T1000 (cell line): ENCODE measurements around the gene MCM3AP.

Experiments used
- DNase-seq: peaks from one replicate; lab custom pipeline; 2025; ENCODE audit warnings: mixed read lengths; lab: John Stamatoyannopoulos, UW

The MCM3AP gene

DNA sequence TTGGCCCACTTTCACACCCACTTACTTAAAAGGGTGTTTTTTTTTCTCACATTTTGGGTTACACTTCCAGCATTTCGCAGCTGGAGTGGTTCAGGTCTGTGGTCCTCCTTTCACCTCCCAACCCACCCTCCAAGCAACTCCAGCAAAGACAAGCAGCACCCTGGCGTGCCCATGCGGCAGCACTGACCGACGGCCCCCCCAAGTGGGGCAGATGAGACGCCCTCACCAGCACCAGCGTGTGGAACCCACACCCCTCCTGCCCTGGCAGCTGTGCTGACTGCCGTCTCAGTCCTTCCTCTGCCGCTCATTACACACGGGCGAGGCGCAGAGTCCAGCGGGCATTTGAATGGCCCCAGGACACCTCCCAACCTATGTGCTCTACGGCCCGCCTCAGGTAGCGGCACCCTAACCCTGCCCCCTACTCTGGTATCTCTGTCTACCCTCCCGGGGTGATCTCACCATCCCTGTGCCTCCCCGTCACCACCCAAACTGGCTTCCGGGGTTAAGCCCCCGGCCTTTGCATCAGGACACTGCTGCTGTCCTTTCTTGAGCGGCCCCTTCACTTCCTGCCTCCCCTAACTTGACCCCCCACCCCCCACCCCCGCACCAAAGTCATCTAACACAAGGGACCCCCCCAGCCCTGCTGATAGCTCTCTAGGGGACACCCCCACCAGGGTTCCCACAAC lies 67.8 kb downstream of the MCM3AP start:
- DNase-seq: no peak

- DNase-seq: no peak
Measured at GRCh38 chr21:46216132-46216747, 69.2 kb downstream of the MCM3AP start.

- DNase-seq: no peak
Measured at GRCh38 chr21:46215436-46216131, 69.8 kb downstream of the MCM3AP start.

GRCh38 chr21:46214478-46215340 lies 70.7 kb downstream of the MCM3AP start:
- DNase-seq: no peak

GRCh38 chr21:46213620-46214286 lies 71.7 kb downstream of the MCM3AP start:
- no peak for DNase-seq

DNA sequence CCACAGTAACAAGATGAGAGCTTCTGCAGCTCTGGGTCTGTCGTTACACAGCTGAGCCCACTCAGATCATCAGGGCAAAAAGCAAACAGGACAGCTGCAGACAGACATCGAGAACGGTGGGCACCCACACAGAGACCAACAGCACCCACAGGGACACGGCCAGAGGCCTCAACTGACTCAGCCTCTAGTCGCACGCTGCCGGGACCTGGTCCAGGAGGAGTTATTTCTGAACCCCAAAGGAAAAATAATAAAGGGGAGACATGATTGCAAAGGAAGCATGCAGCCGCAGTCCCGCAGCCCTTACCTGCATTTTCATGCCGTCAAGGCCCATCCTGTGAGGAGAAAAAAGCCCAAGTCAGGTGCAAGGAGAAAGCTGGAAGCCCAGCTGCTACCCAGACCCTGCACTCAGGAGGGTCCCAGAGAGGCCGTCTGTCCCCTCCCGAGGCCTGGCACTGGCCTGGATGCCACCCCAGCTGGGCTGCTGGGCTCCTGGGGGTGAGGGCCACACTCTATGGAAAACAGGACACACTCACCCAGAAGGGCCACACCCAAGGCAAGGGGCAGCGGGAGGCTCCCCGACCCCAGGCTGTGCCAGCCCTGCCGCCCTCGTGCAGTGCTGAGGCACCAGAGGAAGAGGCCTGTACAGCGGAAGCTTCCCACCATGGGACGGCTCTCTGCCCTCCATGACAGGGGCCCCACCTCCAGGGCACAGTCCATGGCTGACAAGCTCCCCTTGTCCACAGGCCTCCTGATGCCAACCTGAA lies 72.5 kb downstream of the MCM3AP start:
- DNase-seq: no peak

DNA sequence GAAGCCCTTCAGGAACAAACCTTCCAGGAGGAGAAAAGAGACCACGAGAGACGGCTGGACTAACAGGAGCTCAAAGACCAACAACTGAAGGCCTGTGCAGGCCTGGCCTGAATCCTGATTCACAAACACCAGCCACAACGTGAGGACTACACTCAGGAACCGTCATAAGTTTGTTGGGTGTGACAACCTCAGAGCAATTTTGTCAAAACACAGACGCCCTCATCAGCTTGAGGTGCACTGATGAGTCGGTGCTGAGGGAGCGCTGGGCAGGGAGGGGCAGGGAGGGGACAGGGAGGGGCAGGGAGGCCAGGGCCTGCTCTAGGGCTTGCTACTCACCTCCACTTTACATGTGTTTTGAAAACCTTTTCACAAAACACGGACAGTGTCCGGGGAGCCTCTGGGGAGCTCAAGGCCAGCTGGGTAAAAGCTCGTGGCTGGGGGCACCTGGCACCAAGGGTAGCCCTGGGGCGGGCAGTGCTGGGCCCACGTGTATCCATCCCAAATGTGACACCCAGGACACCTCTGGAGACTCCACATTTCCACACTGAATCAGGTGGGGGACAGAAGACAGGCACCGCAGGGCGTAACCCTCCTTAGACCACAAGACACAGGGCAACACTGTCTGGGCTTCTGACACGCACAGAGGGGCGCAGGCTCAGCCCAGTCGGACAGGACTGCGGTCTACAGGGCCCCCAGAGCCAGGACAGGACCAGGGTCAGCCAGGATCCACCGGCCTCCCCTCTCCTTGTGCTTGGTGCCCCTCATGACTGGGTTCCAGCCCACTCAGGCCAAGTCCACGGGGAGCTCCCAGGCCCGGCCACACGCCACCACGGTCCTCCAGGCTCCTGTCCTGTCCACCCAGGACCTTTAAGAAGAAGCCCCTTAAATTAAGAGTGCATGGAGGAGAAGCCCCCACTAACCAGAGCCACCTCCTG lies 73.4 kb downstream of the MCM3AP start:
- DNase-seq: no peak

DNA sequence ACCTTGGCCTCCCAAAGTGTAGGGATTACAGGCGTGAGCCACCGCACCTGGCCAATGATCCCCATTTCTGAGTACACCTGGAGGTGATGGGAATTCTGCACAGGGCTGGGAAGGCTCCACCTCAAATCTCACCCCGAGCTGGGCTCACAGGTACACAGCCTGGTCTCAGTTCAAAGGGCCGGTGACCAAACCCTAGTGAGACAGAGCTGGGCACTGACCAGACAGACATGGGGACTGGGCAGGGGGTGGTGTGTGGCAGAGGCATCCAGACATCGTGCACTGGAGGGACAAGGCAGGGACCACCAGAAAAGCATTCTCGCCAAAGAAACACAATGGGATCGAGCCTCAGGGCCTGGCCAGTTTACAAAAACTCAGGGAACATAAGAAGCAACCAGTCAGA lies 74.0 kb downstream of the MCM3AP start:
- no peak for DNase-seq

GRCh38 chr21:46210378-46211136 lies 74.9 kb downstream of the MCM3AP start:
- DNase-seq: no peak

DNA sequence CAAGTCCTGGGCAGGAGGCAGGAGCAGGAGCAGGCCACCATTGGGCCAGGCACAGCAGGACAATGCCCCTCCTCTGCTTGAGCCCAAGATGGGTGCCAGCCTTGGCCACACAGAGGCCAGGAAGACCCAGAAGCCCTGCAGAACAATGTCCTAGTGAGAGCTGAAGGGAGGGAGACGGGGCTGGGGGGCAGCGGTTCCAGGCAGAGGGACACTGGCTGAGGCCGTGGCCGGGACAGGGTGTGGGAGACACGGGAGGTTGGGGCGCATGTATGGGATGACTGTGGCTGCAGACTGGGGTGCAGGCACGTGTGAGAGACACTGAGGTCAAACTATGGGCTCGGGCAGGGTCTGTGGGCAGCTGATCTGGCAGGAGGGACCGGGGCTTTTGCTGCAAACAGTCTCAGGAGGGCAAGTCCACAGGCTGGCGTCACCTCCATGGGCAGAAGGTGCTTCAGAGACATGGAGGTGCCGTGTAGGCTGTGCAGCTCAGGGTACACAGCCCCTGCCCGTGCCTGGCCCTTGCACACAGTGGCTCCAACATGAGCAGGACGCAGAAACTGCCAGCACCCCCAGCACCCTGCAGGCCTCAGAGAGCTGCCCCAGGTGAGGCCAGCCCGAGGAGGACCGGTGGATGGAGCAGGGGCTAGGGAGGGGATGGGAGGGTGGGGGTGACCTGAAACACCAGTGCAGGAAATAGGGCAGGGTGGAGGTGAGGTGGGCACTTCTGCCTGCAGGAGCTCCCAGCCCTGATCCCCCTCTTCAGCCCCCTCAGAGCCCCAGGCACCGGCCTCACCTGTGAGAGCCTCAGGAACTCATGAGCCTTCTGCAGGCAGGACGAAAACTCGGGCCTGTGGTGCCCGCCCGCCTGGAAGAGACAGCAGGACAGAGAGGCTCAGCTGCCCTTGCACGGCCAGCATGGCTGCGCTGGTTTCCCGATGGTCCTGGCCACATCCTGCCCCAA lies 76.4 kb downstream of the MCM3AP start:
- DNase-seq: no peak

- no peak for DNase-seq
Measured at GRCh38 chr21:46207920-46208591, 77.4 kb downstream of the MCM3AP start.

DNA sequence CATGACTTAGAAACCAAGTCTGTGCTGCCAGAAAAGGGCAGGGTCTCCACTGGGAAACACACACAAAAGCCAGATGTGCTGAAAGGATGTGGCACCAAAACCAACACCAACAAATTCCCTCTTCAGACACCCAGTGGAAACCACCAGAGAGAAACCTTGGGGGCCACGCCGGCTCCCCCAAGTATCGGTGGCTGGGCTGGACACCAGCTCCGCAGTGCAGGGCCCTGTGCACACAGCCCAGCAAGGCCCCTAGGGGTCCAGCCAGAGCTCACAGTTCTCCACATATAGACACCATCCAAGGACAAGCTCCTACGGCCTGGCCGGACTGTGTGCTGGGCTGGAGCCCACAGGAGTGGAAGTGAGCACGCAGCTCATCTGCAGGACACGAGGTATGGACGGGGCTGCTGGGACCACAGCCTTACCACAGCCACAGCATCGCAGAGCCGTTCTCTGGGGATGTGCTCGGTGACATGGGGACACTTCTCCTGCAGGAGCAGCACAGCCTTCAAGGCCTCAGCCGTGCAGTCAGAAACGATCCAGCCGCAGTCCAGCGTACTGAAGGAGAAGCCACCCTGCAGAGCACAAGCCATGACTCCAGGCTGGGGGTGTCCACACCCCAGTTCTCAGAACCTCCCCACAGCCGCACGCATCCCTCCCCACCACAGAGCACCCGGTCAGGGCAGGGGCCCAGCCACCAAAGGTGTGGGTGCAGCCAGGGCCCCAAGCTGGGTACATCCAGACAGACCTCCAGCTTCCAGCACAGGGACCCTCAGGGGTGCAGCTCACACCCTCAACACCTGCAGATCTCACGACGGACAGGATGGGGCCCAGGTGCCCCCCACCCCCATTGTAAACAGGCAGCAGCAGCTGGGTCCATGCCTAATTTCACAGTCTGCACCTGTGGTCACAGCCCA lies 78.1 kb downstream of the MCM3AP start:
- DNase-seq: no peak

DNA sequence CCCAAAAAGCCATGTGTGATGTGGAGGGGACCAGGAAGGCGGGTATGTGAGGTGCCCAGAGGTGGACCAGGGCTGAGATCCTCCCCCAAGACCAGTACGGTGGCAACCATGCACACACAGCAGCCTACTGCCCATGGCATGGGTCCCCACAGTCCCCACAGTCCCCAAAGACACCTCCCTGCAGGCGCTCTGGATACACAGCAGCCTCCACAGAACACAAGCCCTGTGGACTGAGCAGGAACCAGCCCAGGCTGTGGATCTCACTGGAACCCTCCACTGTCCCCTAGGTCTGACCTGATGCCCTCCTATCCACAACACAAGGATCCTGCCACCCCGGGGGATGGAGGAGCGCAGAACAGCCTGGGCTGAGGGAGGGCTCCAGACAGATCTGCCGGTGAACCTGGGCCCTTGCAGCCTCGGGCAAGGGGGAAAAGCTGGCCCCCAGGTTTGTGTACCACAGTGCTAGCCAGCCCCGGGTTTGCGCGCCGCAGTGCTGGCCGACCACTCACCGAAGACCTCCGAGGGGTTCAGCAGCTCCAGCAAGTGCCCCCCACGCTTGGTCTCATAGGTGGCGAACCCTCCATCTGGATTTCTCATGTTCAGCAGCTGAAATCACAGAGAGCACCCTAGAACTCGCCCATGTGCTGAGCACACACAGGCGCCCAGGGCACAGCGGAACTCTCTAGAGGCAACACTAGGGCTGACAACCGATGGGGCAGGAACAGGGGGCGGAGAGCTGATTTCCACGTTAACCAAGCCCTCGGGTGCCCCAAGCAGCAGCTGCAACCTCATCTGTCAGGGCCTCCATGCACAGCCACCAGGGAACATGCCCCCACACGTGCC lies 79.0 kb downstream of the MCM3AP start:
- no peak for DNase-seq

- no peak for DNase-seq
Measured at GRCh38 chr21:46205766-46206162, 79.6 kb downstream of the MCM3AP start.

- no peak for DNase-seq
Measured at GRCh38 chr21:46205166-46205565, 80.2 kb downstream of the MCM3AP start.
